HCT116 (cell line): ENCODE measurements around the gene KLHL24.

Experiments
- EZH2phosphoT487 ChIP-seq: fragments of 200-600 bp; IDR thresholded peaks from 2 replicates; pipeline ENCODE4 v1.6.1; 2018; ENCODE audit warnings: antibody characterized with exemption, borderline replicate concordance
- RAD21 ChIP-seq: IDR thresholded peaks from 2 replicates; pipeline ENCODE4 v1.6.1; 2012; ENCODE audit warnings: low read depth, mild to moderate bottlenecking
- TF ChIP-seq, protein P1 (sequence below): IDR thresholded peaks from 2 replicates; pipeline ENCODE4 v1.6.1; 2012; ENCODE audit warnings: low read depth

DNA sequence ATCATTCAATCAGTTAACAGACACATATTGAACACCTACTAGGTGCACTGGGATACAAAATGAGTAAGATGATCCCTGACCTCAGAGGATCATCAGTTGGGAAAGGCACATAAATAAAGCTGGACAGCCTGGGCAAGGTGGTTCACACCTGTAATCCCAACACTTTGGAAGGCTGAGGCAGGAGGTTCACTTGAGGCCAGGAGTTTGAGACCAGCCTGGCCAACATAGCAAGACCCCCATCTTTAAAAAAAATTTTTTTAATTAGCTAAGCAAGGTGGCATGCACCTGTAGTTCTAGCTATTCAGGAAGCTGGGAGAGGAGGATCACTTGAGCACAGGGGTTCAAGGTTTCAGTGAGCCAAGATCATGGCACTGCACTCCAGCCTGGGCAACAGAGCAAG, 3.7 kb upstream of the KLHL24 start:
- TF ChIP-seq EZH2phosphoT487 (no peak), RAD21 (no peak)
- TF ChIP-seq, protein P1, sequence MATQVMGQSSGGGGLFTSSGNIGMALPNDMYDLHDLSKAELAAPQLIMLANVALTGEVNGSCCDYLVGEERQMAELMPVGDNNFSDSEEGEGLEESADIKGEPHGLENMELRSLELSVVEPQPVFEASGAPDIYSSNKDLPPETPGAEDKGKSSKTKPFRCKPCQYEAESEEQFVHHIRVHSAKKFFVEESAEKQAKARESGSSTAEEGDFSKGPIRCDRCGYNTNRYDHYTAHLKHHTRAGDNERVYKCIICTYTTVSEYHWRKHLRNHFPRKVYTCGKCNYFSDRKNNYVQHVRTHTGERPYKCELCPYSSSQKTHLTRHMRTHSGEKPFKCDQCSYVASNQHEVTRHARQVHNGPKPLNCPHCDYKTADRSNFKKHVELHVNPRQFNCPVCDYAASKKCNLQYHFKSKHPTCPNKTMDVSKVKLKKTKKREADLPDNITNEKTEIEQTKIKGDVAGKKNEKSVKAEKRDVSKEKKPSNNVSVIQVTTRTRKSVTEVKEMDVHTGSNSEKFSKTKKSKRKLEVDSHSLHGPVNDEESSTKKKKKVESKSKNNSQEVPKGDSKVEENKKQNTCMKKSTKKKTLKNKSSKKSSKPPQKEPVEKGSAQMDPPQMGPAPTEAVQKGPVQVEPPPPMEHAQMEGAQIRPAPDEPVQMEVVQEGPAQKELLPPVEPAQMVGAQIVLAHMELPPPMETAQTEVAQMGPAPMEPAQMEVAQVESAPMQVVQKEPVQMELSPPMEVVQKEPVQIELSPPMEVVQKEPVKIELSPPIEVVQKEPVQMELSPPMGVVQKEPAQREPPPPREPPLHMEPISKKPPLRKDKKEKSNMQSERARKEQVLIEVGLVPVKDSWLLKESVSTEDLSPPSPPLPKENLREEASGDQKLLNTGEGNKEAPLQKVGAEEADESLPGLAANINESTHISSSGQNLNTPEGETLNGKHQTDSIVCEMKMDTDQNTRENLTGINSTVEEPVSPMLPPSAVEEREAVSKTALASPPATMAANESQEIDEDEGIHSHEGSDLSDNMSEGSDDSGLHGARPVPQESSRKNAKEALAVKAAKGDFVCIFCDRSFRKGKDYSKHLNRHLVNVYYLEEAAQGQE: no peak
